ENCODE measurements around the gene ARID5B.

Gene ARID5B

GRCh38 chr10:62045765-62046521 is 144.4 kb downstream of the ARID5B start:
- H3K4me3 ChIP-seq (ENCODE audit: low read depth, low read length) = no peak overlapping the region
- in situ Hi-C loops (cut with HindIII; ENCODE audit: low sequenced_read_pairs) = no loop called here
- TF ChIP-seq CTCF (IDR thresholded peaks at IDR 0.05; ENCODE audit: low read depth, low read length, missing control alignments) = no peak
- DNase-seq (ENCODE audit: low read depth) = no peak

GRCh38 chr10:62046522-62047227 is 145.2 kb downstream of the ARID5B start:
- in situ Hi-C loops (cut with HindIII; ENCODE audit: low sequenced_read_pairs) = no loop called here
- no peak for TF ChIP-seq CTCF (IDR thresholded peaks at IDR 0.05; ENCODE audit: low read depth, low read length, missing control alignments)
- DNase-seq (ENCODE audit: low read depth) = no peak
- no peak overlapping the region for H3K4me3 ChIP-seq (ENCODE audit: low read depth, low read length)

- no peak for TF ChIP-seq CTCF (IDR thresholded peaks at IDR 0.05; ENCODE audit: low read depth, low read length, missing control alignments)
- no peak overlapping the region for H3K4me3 ChIP-seq (ENCODE audit: low read depth, low read length)
- in situ Hi-C loops (cut with HindIII; ENCODE audit: low sequenced_read_pairs) = no loop called here
- DNase-seq (ENCODE audit: low read depth) = no peak
These were observed 145.9 kb downstream of the ARID5B start for GRCh38 chr10:62047228-62047892.

- DNase-seq (ENCODE audit: low read depth) = no peak
- TF ChIP-seq CTCF (IDR thresholded peaks at IDR 0.05; ENCODE audit: low read depth, low read length, missing control alignments) = no peak
- no peak overlapping the region for H3K4me3 ChIP-seq (ENCODE audit: low read depth, low read length)
- in situ Hi-C loops (cut with HindIII; ENCODE audit: low sequenced_read_pairs) = no loop called here
These were observed 146.5 kb downstream of the ARID5B start for GRCh38 chr10:62047960-62048383.

GRCh38 chr10:62048470-62048869 is 147.0 kb downstream of the ARID5B start:
- in situ Hi-C loops (cut with HindIII; ENCODE audit: low sequenced_read_pairs) = no loop called here
- no peak for DNase-seq (ENCODE audit: low read depth)
- peak overlapping the region; percentile 64 for H3K4me3 ChIP-seq (ENCODE audit: low read depth, low read length)
- TF ChIP-seq CTCF (IDR thresholded peaks at IDR 0.05; ENCODE audit: low read depth, low read length, missing control alignments) = no peak

GRCh38 chr10:62048919-62049623 is 147.6 kb downstream of the ARID5B start:
- TF ChIP-seq CTCF (IDR thresholded peaks at IDR 0.05; ENCODE audit: low read depth, low read length, missing control alignments) = no peak
- peak; percentile 78 for DNase-seq (ENCODE audit: low read depth)
- in situ Hi-C loops (cut with HindIII; ENCODE audit: low sequenced_read_pairs) = no loop called here
- H3K4me3 ChIP-seq (ENCODE audit: low read depth, low read length) = peak overlapping the region; percentile 64

Measured in astrocyte of the cerebellum (primary cell).